Measurements from ENCODE around the gene BBS9.

DNA sequence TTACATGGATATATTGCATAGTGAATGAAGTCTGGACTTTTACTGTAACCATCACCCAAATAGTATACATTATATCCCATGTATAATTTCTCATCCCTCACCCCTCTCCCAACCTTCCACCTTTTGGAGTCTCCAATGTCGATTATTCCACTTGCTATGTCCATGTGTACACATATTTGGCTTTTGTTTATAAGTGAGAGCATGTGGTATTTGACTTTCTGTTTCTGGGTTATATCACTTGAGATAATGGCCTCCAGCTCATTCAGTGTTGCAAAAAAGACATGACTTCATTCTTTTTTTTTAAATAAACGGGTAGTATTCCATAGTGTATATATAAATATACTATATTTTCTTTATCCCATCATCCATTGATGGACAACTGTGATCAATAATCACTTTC lies 487.4 kb downstream of the BBS9 start:
- TF ChIP-seq, protein P1, sequence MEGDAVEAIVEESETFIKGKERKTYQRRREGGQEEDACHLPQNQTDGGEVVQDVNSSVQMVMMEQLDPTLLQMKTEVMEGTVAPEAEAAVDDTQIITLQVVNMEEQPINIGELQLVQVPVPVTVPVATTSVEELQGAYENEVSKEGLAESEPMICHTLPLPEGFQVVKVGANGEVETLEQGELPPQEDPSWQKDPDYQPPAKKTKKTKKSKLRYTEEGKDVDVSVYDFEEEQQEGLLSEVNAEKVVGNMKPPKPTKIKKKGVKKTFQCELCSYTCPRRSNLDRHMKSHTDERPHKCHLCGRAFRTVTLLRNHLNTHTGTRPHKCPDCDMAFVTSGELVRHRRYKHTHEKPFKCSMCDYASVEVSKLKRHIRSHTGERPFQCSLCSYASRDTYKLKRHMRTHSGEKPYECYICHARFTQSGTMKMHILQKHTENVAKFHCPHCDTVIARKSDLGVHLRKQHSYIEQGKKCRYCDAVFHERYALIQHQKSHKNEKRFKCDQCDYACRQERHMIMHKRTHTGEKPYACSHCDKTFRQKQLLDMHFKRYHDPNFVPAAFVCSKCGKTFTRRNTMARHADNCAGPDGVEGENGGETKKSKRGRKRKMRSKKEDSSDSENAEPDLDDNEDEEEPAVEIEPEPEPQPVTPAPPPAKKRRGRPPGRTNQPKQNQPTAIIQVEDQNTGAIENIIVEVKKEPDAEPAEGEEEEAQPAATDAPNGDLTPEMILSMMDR (IDR thresholded peaks at IDR 0.05) = no peak
- no peak for TF ChIP-seq POLR2AphosphoS5 (IDR thresholded peaks at IDR 0.05)
- TF ChIP-seq POLR2A (IDR thresholded peaks at IDR 0.05) = no peak

Measured in suprapubic skin (tissue), 4 donors.